ENCODE data around the gene SMAD3. TPM values are rescaled to one million over a fixed set of nuclear protein-coding genes. Genes with fewer than 3 reads are reported as not detected.

SMAD3 gene
- total RNA-seq, 1 donor from 2014 or later = 53.5 TPM

GRCh38 chr15:67087507-67088172 is 22.2 kb downstream of the SMAD3 start:
- Histone ChIP-seq H3K9me3 (no peaks in the 10 kb centered on the region), H3K27ac (peak overlapping the region; percentile 38), H3K4me3 (no peak overlapping the region), H3K36me3 (no peaks in the 10 kb centered on the region), H3K4me1 (peaks cover 97% of the 10 kb centered on the region), H3K27me3 (no peaks in the 10 kb centered on the region)
- intact Hi-C loops (cut with DNase I) = no loop called here
- no peak for DNase-seq (ENCODE audit: extremely low spot score in 2 of 2)
- TF ChIP-seq CTCF (IDR thresholded peaks at IDR 0.05) (no peak), POLR2AphosphoS5 (IDR thresholded peaks at IDR 0.05; ENCODE audit: insufficient read depth in 1 of 2, low read depth in 1 of 2) (no peak), POLR2A (IDR thresholded peaks at IDR 0.05) (no peak)

- Histone ChIP-seq H3K4me1 (peaks cover 98% of the 10 kb centered on the region), H3K36me3 (no peaks in the 10 kb centered on the region), H3K4me3 (no peak overlapping the region), H3K27ac (no peak overlapping the region), H3K27me3 (no peaks in the 10 kb centered on the region), H3K9me3 (no peaks in the 10 kb centered on the region)
- no peak for DNase-seq (ENCODE audit: extremely low spot score in 2 of 2)
- intact Hi-C loops (cut with DNase I) = no loop called here
- no peak for TF ChIP-seq POLR2AphosphoS5 (IDR thresholded peaks at IDR 0.05; ENCODE audit: insufficient read depth in 1 of 2, low read depth in 1 of 2)
- TF ChIP-seq CTCF (IDR thresholded peaks at IDR 0.05) = no peak
- no peak for TF ChIP-seq POLR2A (IDR thresholded peaks at IDR 0.05)
These were observed 24.1 kb downstream of the SMAD3 start for GRCh38 chr15:67089217-67090193.

GRCh38 chr15:67090297-67091070 is 25.1 kb downstream of the SMAD3 start:
- H3K9me3 ChIP-seq = no peaks in the 10 kb centered on the region
- intact Hi-C loops (cut with DNase I) = no loop called here
- no peaks in the 10 kb centered on the region for H3K36me3 ChIP-seq
- H3K4me1 ChIP-seq = peaks cover 91% of the 10 kb centered on the region
- TF ChIP-seq CTCF (IDR thresholded peaks at IDR 0.05) = no peak
- no peak for TF ChIP-seq POLR2AphosphoS5 (IDR thresholded peaks at IDR 0.05; ENCODE audit: insufficient read depth in 1 of 2, low read depth in 1 of 2)
- TF ChIP-seq POLR2A (IDR thresholded peaks at IDR 0.05) = no peak
- H3K27me3 ChIP-seq = no peaks in the 10 kb centered on the region
- no peak overlapping the region for H3K27ac ChIP-seq
- DNase-seq (ENCODE audit: extremely low spot score in 2 of 2) = no peak
- H3K4me3 ChIP-seq = no peak overlapping the region

- no peaks in the 10 kb centered on the region for H3K9me3 ChIP-seq
- H3K4me3 ChIP-seq = no peak overlapping the region
- intact Hi-C loops (cut with DNase I) = no loop called here
- peaks cover 82% of the 10 kb centered on the region for H3K4me1 ChIP-seq
- H3K27ac ChIP-seq = peak overlapping the region; percentile 37
- TF ChIP-seq CTCF (IDR thresholded peaks at IDR 0.05) (no peak), POLR2A (IDR thresholded peaks at IDR 0.05) (no peak), POLR2AphosphoS5 (IDR thresholded peaks at IDR 0.05; ENCODE audit: insufficient read depth in 1 of 2, low read depth in 1 of 2) (peak in 1 of 2 donors; percentile 21)
- H3K27me3 ChIP-seq = no peaks in the 10 kb centered on the region
- no peaks in the 10 kb centered on the region for H3K36me3 ChIP-seq
- no peak for DNase-seq (ENCODE audit: extremely low spot score in 2 of 2)
These were observed 25.9 kb downstream of the SMAD3 start for GRCh38 chr15:67091071-67091979.
